ENCODE results near the gene ZGPAT. TPM values are rescaled to one million over a fixed set of nuclear protein-coding genes. Genes with fewer than 3 reads are reported as not detected.

ZGPAT gene
- total and polyA plus RNA-seq, 2 donors (not counting 3 experiments of a cell fraction or from before 2014, with no cell fraction given), result 23.1 to 29.3 TPM

DNA sequence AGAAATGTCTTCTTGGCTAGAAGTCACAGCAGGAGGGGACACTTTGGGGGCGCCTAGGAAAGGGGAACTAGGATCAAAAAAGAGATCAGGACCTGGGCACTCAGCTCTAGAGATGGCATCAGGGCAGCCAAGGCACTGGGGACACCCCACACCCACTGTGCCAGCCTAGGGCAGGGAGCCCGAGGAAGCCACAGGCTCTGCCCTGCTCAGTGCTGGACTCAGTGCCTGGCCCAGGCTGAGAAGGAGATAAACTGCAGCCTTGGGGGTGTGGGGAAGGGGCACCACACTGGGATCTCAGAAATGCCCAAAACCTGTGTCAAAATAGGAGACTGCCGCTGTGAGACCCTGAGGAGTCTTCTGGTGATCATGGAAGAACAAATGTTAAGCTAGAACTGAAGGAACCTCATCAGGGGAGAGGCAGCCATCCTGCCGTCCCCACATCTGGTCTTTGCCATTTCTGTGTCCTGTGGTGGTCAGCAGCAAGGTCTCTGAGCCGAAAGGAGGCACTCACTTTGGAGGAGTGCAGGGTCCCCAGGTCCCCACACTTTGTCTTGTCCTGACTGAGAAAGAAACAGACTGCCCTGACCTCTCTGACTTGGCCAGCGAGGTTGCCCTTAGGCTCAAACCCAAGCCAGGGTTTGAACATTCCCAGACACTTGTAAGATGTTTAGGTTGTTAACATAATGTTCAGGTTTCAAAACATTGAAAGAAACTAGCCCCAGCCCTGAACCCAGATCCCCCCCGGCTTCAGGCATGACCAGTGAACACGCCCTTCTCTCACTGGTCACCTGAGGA is 2.4 kb upstream of the ZGPAT start:
- no TSS peak for BruUV-seq (replicated peaks)
- Histone ChIP-seq H3K9ac (replicated peaks; ENCODE audit: extremely low read depth, insufficient read depth, low read length) (no peak overlapping the region), H3K9me1 (replicated peaks; ENCODE audit: control insufficient read depth, extremely low read depth, insufficient read depth, low read length) (no peaks in the 10 kb centered on the region), H3K79me2 (ENCODE audit: control insufficient read depth, insufficient read depth, low read length) (peaks cover 41% of the 10 kb centered on the region), H3K4me3 (replicated peaks in 1 of 3; ENCODE audit: insufficient read depth in 1 of 3, low read depth in 1 of 3, low read length in 3 of 3) (no peak overlapping the region), H3K27ac (ENCODE audit: insufficient read depth, low read depth, low read length) (no peak overlapping the region), H2AFZ (ENCODE audit: low read depth, low read length) (no peak overlapping the region), H3K4me2 (ENCODE audit: insufficient read depth, low read length) (no peak overlapping the region), H3K4me1 (ENCODE audit: control insufficient read depth, extremely low read depth, insufficient read depth, low read length) (peaks cover 14% of the 10 kb centered on the region), H3K36me3 (ENCODE audit: control insufficient read depth in 2 of 2, extremely low read depth in 1 of 2, insufficient read depth in 2 of 2, low read length in 2 of 2) (peaks cover 8 to 22% of the 10 kb centered on the region in 2 experiments), H4K20me1 (replicated peaks; ENCODE audit: control insufficient read depth, extremely low read depth, insufficient read depth, low read length) (no peaks in the 10 kb centered on the region), H3K27me3 (ENCODE audit: control insufficient read depth in 2 of 2, insufficient read depth in 2 of 2, low read length in 2 of 2) (no peaks in the 10 kb centered on the region), H3K9me3 (replicated peaks; ENCODE audit: control insufficient read depth, insufficient read depth, low read length) (no peaks in the 10 kb centered on the region)
- ChIA-PET POLR2A (no interaction called here), CTCF (no interaction called here)
- no peak for TF ChIP-seq POLR2A (IDR thresholded peaks at IDR 0.05; ENCODE audit: low read depth, low read length)
- TF ChIP-seq MYC (IDR thresholded peaks at IDR 0.05; ENCODE audit: low read depth, low read length), result no peak
- TF ChIP-seq GATA2 (IDR thresholded peaks at IDR 0.05; ENCODE audit: insufficient read depth, insufficient read length, low read depth, low read length), result no peak
- TF ChIP-seq POLR2AphosphoS5 (IDR thresholded peaks at IDR 0.05; ENCODE audit: insufficient read depth, low read depth, low read length), result no peak
- no peak for TF ChIP-seq JUN (IDR thresholded peaks at IDR 0.05; ENCODE audit: borderline replicate concordance, insufficient read depth, insufficient read length, low read depth)
- no peak for TF ChIP-seq FOS (IDR thresholded peaks at IDR 0.05; ENCODE audit: borderline replicate concordance, insufficient read depth, low read length)
- TF ChIP-seq MAX (IDR thresholded peaks at IDR 0.05; ENCODE audit: insufficient read depth, insufficient read length), result no peak
- no peak for TF ChIP-seq EZH2 (IDR thresholded peaks at IDR 0.05; ENCODE audit: borderline replicate concordance, low read depth, low read length, severe bottlenecking)
- TF ChIP-seq, protein P1, sequence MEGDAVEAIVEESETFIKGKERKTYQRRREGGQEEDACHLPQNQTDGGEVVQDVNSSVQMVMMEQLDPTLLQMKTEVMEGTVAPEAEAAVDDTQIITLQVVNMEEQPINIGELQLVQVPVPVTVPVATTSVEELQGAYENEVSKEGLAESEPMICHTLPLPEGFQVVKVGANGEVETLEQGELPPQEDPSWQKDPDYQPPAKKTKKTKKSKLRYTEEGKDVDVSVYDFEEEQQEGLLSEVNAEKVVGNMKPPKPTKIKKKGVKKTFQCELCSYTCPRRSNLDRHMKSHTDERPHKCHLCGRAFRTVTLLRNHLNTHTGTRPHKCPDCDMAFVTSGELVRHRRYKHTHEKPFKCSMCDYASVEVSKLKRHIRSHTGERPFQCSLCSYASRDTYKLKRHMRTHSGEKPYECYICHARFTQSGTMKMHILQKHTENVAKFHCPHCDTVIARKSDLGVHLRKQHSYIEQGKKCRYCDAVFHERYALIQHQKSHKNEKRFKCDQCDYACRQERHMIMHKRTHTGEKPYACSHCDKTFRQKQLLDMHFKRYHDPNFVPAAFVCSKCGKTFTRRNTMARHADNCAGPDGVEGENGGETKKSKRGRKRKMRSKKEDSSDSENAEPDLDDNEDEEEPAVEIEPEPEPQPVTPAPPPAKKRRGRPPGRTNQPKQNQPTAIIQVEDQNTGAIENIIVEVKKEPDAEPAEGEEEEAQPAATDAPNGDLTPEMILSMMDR (IDR thresholded peaks at IDR 0.05; ENCODE audit: extremely low read depth in 1 of 2, insufficient read depth in 1 of 2, low read depth in 1 of 2, low read length in 2 of 2), result no peak
- no peak for FAIRE-seq
- intact Hi-C loops (cut with micrococcal nuclease), result loop anchor here (2.0 to 5.0 kb wide), 4 partner anchors 35 to 252 kb away; partner anchors contain the start of genes GMEB2, RTEL1 and UCKL1
- dilution Hi-C loops (cut with MboI; ENCODE audit: extremely low pct_ligation_motif_present, low sequenced_read_pairs), result no loop called here
- DNase-seq (ENCODE audit: low read depth, low spot score), result no peak
